Endometrial microvascular endothelial cells (primary cell): ENCODE results near the gene CDK6. TPM values are rescaled to one million over a fixed set of nuclear protein-coding genes. Genes with fewer than 3 reads are reported as not detected.
"Not testable (repeated sequence)": the region's sequence is repeated elsewhere in the genome, so short reads cannot be mapped to it uniquely, and the experiment has no call there.

Experiments used
- in situ Hi-C: cut with HindIII; loops from 2 replicates; pipeline ENCODE4 v1.10.0; 2017; ENCODE audit warnings: low sequenced_read_pairs, low pct_unique_long_range_greater_than_20kb; ENCODE audit errors: inconsistent ontology term
- total RNA-seq: library from RNA; depleted of rRNA; stranded (reverse); fragments of >200 nt; gene quantifications from one replicate; pipeline ENCODE4 v1.2.3, GENCODE V29; 2015; ENCODE audit errors: inconsistent ontology term

CDK6 gene
- total RNA-seq, 1 donor from 2014 or later, result 24.1 TPM

DNA sequence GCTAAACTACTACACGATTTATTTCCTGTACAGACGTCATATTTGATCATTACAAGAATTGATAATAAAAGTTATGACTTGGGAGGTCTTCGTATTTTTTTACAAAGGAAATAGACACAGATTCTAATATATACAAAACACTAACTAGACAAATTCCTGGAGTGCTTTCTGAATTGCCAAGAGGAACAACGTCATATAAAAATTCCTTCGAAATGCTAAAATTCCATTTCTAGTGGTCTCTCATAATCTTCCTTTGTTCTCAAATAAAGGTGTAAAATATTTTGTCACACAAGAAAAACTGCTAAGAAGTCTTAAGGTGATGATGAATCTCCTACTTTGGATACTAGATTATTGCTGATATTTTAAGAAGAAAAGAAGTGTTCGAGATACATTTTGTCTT lies 85.4 kb downstream of the CDK6 start:
- in situ Hi-C loops, result no loop called here

DNA sequence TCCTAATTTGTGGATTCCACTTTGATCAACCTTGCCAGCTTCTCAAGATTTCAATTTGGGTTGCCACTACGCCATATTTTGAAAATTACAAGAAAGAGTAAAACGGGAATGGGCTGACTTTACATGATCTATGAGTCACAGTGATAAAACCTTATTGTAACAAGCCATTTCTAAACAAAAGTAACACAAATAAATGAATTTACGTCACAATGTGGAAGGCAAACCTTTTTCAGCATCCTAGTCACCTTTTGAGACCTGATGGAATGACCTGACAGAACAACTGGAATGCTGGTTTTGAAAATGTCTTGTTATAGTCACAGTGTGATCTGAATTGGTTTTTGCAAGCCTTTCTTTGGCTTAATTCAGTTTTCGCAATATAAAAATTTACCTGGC lies 85.9 kb downstream of the CDK6 start:
- in situ Hi-C loops, result no loop called here

DNA sequence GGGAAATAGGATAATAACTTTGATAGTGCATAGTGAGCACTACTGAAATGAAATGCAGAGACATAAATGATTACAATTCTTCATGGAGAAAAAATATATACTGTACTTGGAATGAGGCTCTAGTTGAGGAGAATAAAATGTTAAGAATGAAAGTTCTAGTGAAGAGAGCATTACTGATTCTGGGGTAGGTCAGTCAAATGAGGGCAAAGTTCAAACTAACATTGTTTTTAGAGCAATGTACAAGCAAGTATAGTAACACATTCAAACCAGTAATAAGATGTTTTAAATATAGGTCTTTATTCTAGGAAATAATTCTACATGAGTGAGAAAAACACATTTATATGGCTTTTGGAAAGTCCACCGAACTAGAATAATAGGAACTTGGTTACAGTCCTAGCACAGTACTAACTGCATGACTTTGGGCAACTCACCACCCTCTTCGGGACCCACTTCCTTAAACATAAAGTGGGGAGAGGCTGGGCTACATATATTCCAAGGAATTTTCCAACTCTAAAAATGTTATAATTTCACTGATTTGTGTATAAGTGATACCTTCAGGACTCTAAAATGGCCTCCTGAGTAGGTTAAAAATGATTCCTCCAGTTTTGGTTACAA lies 86.4 kb downstream of the CDK6 start:
- in situ Hi-C loops, result no loop called here

DNA sequence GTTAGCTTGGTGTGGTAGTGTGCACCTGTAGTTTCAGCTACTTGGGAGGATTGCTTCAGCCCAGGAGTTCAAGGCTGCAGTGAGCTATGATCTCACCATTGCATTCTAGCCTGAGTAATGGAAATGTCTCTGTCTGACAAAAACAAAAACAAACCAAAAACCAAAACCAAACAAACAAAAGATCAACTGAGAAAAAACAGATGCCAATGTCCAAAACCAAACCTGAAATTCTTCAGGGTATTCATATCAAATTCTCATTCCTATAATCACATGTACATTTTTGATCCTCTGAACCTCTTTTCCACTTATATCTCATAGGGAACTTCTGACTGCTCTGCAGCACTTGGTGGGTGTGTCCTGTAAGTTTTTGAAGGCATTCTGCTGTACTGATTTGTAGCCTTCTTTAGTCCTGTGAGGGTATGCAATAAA lies 87.0 kb downstream of the CDK6 start:
- in situ Hi-C loops, result no loop called here

DNA sequence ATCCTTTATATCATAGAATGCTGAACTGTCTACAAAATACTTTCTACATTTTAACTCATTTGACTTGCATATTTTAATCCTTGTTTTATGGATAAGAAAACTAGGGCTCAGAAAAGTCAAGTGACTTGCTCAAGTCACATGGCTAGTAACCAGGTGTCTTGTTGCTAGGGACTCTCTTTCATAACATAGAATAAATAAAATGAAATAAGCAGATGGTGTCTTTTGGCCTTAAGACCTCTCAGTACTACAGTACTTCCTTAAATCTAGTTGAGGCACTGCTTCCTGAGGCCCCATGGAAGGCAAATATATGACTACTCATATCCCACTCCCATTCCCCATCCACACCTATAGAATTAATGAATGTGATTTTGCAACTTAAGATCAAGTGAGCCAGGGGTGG lies 87.9 kb downstream of the CDK6 start:
- in situ Hi-C loops, result no loop called here

DNA sequence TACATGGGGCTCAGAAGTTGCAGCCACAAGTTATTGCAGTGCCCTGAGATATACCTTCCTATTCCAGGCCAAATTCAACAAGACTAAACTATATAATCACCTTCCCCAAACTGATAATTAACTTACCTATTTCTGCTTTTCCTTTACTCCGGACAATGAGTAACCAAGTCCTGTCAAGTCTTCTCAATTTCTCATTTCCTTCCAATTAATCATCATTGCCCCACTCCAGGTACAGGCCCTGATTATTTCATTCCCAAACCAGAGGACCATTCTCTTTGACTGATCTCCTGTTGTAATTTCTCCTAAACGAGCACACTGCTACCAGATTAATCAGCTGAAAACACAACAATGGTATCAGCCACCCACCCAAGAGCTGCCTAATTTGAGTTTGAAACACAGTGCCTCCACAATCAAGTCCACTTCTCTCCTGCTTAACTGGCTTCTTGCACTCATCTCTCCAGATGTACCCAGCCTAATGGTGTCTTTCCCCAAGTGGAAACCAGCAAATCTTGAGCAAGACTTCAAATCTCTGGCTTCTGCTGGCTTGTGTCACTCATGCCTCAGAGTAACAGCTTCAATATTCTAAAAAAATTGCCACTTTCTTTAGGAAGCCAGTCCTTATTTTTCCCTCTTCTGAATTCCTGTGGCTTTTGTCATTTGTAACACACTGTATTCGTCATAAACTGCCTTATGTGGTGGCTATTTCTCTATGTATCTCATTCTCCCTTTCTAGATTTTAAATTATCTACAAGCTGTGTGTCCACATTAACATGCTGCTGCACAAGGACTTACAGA lies 89.1 kb downstream of the CDK6 start:
- in situ Hi-C loops, result no loop called here

DNA sequence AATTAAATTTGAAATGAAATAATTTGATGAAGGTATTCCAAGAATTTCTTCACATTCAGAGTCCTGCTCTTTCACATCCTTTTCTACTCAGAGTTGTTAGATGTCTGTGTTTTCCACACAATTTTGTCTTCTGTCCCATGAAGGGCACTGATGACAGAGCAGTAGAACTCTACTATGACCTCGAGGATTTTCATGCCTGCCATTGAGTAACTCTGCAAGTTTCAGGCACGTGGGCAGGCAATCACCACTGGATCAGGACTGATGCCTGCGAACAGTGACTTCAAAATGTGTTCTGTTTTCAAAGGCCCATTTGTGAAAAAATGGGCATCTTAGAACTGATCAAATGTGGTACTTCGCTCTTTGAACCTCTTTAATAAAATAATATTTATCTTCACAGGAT lies 91.1 kb downstream of the CDK6 start:
- in situ Hi-C loops, result no loop called here

DNA sequence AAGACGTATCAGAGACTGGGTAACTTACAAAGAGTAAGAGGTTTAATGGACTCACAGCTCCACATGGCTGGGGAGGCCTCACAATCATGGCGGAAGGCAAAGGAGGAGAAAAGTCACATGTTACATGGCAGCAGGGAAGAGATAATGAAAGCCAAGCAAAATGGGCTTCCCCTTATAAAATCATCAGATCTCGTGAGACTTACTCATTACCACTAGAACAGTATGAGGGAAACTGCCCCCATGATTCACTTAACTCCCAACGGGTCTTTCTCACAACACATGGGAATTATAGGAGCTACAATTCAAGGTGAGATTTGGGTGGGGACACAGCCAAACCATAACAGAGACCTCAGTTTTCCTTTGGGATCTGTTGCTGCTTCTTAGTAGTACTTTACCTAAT lies 92.2 kb downstream of the CDK6 start:
- in situ Hi-C loops, result not testable (repeated sequence)

DNA sequence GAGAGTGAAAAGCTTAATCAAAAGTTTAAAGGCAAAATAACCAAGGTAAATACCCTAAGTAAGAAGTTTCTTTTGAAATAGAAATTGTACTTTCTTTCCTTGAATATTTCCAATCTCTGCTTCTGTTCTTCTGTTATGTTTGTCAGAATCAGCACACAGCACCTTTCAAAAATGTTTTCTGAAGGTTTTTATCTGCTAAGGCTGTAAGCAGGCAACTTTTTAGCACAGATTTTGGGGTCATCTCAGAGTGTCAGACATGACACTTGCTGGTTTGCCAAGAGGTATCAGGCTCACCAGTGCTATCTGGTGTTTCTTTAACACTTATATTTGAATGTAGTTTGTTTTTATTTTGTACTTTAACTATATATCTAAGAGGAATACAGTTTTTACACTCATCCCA lies 94.2 kb downstream of the CDK6 start:
- in situ Hi-C loops, result no loop called here

DNA sequence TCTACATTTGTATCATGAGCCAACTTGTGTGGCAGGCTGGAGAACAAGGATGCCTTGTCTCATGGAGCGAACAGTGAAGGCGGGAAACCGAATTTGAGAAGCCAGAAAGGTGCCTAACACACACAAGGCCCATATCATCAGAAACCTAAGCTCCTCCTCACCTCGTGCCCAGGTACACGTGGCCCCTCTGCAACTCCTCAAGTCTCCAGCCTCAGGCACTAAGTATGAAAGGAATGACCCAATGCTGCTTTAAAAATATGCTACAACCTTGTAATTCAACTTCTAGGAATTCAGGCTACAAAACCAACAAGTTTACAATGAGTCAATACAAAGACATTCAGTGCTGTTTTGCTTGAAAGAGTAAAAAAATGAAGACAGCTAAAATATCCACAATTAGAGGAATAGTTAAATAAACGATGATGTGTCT lies 95.7 kb downstream of the CDK6 start:
- in situ Hi-C loops, result no loop called here

DNA sequence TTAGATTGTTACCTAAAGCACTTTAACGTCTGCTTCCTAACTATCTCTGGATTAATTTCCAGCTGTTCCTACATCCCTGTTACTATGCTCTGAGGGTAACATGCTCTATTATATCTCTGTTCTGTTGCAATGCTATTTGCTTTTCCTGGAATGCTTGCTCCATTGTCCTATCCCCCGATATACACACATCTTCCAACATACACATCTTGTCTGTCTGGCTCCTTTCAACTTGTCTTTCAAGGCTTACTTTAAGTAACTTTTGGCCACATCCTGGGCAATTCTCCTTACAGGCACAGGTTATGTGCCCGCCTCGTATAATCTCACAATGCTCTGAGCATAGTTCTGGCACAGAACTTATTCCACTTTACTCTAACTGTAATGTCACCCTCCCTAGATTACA lies 96.2 kb downstream of the CDK6 start:
- in situ Hi-C loops, result no loop called here

DNA sequence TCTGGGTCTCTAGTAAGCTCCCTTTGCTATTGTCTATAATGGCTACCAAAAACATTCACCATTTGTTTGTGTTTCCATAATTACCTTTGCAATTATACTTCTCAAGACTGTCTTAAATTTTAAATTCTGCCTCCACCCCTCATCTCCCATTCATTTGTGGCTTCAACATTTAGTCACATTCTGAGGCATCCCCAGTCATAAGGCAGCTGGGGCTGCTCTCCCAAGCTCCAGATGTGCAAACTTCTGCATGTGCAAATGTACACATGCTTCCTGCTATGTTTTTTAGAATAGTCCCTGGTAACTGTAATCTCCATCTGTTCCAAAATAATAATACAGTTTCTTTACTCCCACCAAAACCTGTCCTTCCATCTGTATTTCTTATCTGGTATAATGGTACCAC lies 97.3 kb downstream of the CDK6 start:
- in situ Hi-C loops, result no loop called here

DNA sequence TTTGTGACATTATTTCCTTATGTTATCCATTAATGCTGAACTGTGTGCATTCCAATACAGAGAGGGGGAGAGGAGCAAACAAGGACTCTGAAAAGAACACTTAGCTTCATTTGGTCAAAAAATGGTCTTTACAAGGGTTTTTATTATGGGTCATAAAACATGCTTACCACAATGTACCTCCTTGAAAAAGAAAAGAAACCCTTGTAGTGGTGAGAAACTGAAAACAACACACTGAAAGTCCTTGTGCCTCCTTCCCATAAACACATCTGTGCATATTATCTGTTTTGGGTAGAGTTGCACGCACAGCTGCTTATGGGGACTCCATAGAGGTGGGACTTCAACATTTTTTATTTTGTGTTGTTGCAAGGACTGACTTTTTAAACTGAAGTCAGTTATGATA lies 98.7 kb downstream of the CDK6 start:
- in situ Hi-C loops, result no loop called here

DNA sequence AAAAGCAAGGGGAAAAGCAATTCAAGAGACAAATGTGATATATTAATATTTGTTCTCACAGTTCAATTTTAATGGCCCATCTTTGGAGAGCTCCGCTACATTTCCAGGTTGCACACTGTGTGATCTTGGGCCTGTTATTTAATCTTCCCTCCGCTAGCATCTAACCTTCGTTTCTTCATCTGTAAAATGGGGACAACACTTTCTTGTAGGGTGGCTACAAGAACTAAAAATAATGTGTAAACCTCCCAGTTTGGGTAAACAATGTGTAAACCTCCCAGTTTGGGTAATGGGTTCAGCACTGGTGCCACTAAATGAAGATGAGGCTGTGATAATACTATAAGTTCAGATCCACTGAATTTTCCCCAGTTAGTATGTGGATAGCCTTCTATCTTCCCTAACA lies 99.5 kb downstream of the CDK6 start:
- in situ Hi-C loops, result no loop called here

DNA sequence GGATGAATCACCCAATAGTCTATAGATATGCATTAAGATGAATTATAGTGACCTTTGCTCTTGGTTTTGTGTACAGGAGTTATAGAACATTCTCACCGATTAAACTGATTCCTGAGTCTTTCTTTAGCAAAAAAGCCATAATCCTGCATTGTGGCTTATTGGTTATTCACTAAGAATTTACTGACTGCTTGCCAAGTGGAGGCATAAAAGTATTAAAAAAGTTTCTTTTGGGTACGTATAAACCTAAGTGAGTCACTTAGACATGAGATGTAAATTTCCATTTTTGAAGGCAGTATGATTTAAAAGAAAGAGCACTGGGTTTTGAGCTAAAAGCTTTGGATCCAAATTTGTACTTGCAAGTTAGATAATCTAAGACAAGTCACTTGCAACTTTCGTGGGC lies 100.7 kb downstream of the CDK6 start:
- in situ Hi-C loops, result no loop called here

DNA sequence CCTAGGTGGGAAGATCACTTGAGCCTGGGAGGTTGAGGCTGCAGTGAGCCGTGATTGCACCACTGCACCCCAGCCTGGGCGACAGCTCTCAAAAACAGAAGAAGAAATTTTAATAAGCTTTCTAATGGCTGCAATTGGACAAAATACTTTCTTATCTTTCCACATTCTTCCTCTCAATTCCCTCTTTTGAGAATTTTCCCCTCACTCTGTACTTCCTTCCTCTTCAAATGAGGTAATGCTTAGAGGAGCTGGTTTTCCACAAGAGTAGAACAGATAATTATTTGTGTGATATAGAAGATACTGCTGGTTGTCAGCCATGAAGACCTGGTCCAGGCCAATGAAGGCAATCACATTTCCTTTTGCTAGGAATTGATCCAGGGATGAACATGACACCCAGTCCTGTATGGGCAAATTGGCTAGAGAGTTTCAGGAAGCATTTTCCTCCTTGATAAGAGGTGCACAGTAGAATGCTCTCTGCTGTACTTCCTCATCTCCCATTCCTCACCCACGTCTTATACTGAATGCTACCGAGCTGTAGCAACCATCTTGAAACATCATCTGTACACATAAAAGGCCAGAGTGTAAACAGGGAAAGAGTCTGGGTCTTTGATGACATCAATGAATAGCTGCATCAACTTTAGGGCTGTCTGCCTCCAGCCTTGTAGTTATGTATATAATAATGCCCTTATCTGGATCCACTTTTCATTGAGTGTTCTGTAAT lies 103.9 kb downstream of the CDK6 start:
- in situ Hi-C loops, result no loop called here

DNA sequence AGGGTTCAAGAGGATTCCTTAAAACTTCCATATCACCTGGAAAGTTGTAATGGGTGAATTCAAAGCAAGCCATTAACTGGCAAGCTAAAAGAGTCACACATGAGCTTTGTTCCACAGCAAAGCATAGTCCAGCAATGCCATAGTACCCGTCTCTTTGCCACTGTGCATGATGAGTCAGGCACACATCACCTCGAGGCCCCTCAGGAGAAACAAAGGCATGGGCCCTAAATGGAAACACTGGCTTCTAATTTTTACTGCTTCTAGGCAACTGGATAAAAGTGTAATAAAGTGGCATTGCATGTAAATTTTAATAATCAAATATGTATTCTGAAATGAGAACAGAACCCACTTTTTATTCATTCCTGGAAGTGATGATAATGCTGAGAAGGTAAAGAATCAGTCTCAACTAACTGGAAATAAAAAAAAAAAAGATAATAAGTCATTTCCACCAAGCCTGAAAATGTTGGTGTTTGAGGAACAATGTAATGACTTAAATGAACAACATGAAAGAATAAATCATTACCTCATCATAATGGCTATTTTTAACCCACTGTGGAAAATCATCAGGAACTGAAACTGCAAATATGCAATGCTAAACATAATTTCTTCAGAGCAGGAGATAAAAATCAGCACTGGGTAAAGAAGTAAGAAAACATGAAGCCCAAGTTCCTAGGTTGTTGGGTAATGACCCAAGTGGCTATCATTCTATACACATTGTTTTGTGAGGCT lies 104.9 kb downstream of the CDK6 start:
- in situ Hi-C loops, result no loop called here

DNA sequence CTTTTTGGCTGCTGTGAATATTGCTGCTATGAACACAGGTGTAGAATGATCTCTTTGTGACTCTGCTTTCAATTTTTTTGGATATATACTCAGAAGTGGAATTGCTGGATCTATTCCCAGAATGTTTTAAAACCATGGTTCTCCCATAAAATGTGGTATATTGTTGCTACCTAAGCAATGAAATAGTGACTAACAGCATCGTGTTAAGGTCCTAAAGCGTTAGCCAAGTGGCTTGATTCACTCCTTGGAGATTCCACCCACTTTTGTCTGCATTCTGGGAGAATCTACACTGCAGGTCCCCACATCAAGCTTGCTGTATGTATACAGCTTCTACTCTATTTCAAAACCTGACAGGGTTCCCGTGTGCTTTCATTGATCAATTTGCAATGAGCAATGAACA lies 105.6 kb downstream of the CDK6 start:
- in situ Hi-C loops, result no loop called here

DNA sequence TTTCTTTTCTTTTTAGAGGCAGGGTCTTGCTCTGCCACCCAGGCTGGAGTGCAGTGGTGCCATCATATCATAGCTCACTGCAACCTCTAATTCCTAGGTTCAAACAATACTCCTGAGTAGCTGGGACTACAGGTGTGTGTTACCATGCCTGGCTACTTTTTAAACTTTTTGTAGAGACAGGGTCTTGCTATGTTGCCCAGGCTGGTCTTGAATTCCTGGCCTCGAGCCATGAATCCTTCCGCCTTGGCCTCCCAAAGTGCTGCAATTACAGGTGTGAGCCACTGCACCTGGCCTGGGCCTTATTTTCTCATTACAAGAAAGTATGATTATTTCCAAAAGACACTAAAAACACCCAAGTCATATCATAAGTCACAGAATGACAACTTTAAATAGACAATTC lies 106.6 kb downstream of the CDK6 start:
- in situ Hi-C loops, result no loop called here
